H1 (cell line): ENCODE data around the gene FRMD3. TPM values are rescaled to one million over a fixed set of nuclear protein-coding genes. Genes with fewer than 3 reads are reported as not detected.

Experiments
- CTCF ChIA-PET: fragments of 300-600 bp; sonication (Branson Sonifier 250); formaldehyde crosslinking; loops from one replicate; lab custom pipeline; 2021; ENCODE audit not compliant: partially characterized antibody; lab: Charles Lee
- POLR2A ChIA-PET: fragments of 300-600 bp; sonication (Branson Sonifier 250); formaldehyde crosslinking; loops from one replicate; lab custom pipeline; 2021; ENCODE audit warnings: inconsistent platforms; ENCODE audit not compliant: partially characterized antibody; lab: Charles Lee
- DNase-seq, 2 experiments: peaks; one replicate each; pipeline versions ENCODE4 v3.0.0 to v3.0.0-alpha.2; 2010 to 2022; ENCODE audit warnings: low spot score in 2 of 2, low read depth in 1 of 2, mixed read lengths in 1 of 2
- FAIRE-seq: peaks from 2 replicates; lab custom pipeline; 2011; peaks lifted over from hg19 to GRCh38; lab: Jason Lieb, UNC
- H2AFZ ChIP-seq: 2 replicates; pipeline ENCODE4 v1.8.1; 2012; ENCODE audit warnings: low read length, inconsistent platforms
- H2AK5ac ChIP-seq: 2 replicates; pipeline ENCODE4 v1.6.1; 2013; ENCODE audit warnings: low read depth, low read length
- H2BK120ac ChIP-seq: replicated peaks from 2 replicates; pipeline ENCODE3; 2013; ENCODE audit warnings: low read depth, low read length, inconsistent platforms
- H2BK12ac ChIP-seq: 2 replicates; pipeline ENCODE4 v1.6.1; 2013; ENCODE audit warnings: low read depth, low read length
- H2BK15ac ChIP-seq: 2 replicates; pipeline ENCODE4 v1.6.1; 2013; ENCODE audit warnings: low read length
- H2BK20ac ChIP-seq: 2 replicates; pipeline ENCODE4 v1.6.1; 2013; ENCODE audit warnings: low read length
- H2BK5ac ChIP-seq: 2 replicates; pipeline ENCODE4 v1.6.1; 2013; ENCODE audit warnings: low read depth, low read length
- H3K14ac ChIP-seq: 2 replicates; pipeline ENCODE4 v1.6.1; 2013; ENCODE audit warnings: inconsistent platforms; ENCODE audit not compliant: insufficient read length
- H3K18ac ChIP-seq: 2 replicates; pipeline ENCODE4 v1.6.1; 2013; ENCODE audit warnings: low read length; ENCODE audit errors: extremely low read depth
- H3K23ac ChIP-seq: 2 replicates; pipeline ENCODE4 v1.6.1; 2013; ENCODE audit warnings: inconsistent platforms; ENCODE audit not compliant: insufficient read length
- H3K23me2 ChIP-seq: 2 replicates; pipeline ENCODE4 v1.6.1; 2013; ENCODE audit warnings: low read depth, low read length
- H3K27ac ChIP-seq: 2 replicates; pipeline ENCODE4 v1.6.1; 2011; ENCODE audit warnings: low read depth, low read length, inconsistent platforms
- H3K27me3 ChIP-seq, 4 experiments: replicated peaks in 1 of 4; 1 replicate in 1 of 4; 2 replicates in 3 of 4; pipeline versions ENCODE4 v1.6.1 to v1.8.1; 2011 to 2013; ENCODE audit warnings: low read length in 3 of 4, mild to moderate bottlenecking in 3 of 4, inconsistent platforms in 2 of 4, mixed read lengths in 2 of 4, moderate library complexity in 1 of 4; ENCODE audit not compliant: control insufficient read depth in 3 of 4, insufficient read depth in 3 of 4; ENCODE audit errors: extremely low read depth in 1 of 4
- H3K36me3 ChIP-seq, 4 experiments: 2 replicates each; pipeline versions ENCODE4 v1.6.1 to v1.8.1; 2011 to 2013; ENCODE audit warnings: mild to moderate bottlenecking in 4 of 4, low read length in 3 of 4, moderate library complexity in 2 of 4, control low read depth in 1 of 4, inconsistent platforms in 1 of 4; ENCODE audit not compliant: insufficient read depth in 4 of 4, control insufficient read depth in 2 of 4
- H3K4ac ChIP-seq: replicated peaks from 2 replicates; pipeline ENCODE3; 2013; ENCODE audit warnings: low read length, low read depth, mixed read lengths, inconsistent platforms; ENCODE audit not compliant: insufficient read length
- H3K4me1 ChIP-seq, 4 experiments: replicated peaks in 1 of 4; 1 replicate in 1 of 4; 2 replicates in 3 of 4; pipeline versions ENCODE4 v1.6.1 to v1.8.1; 2011 to 2013; ENCODE audit warnings: low read length in 3 of 4, inconsistent platforms in 2 of 4, mixed read lengths in 1 of 4; ENCODE audit not compliant: insufficient read depth in 4 of 4, control insufficient read depth in 3 of 4
- H3K4me2 ChIP-seq, 2 experiments: 2 replicates each; pipeline versions ENCODE4 v1.6.1 to v1.8.1; 2011 to 2013; ENCODE audit warnings: low read depth in 2 of 2, low read length in 2 of 2, control low read depth in 1 of 2, inconsistent platforms in 1 of 2, mild to moderate bottlenecking in 1 of 2; ENCODE audit not compliant: insufficient read depth in 1 of 2
- H3K4me3 ChIP-seq, 4 experiments: fragments of 200-600, 300-600 bp in 1 of 4; sonication (generic), shearing (Covaris generic), sonication (Bioruptor Twin) in 1 of 4; 2 replicates each; pipeline versions ENCODE4 v1.5.1 to v1.8.1; 2011 to 2016; ENCODE audit warnings: low read length in 4 of 4, low read depth in 3 of 4, control low read depth in 2 of 4, inconsistent platforms in 2 of 4, mild to moderate bottlenecking in 2 of 4, mixed read lengths in 1 of 4, moderate library complexity in 1 of 4; ENCODE audit not compliant: insufficient read depth in 2 of 4; ENCODE audit errors: extremely low read depth in 1 of 4
- H3K56ac ChIP-seq: replicated peaks from 2 replicates; pipeline ENCODE3; 2013; ENCODE audit warnings: low read depth, mild to moderate bottlenecking, mixed read lengths, low read length, inconsistent platforms; ENCODE audit not compliant: insufficient read length
- H3K79me1 ChIP-seq: 2 replicates; pipeline ENCODE4 v1.6.1; 2013; ENCODE audit warnings: low read depth, low read length, control low read depth
- H3K79me2 ChIP-seq, 2 experiments: 2 replicates each; pipeline versions ENCODE4 v1.6.1 to v1.8.1; 2012 to 2013; ENCODE audit warnings: low read length in 2 of 2, mild to moderate bottlenecking in 2 of 2, inconsistent platforms in 1 of 2; ENCODE audit not compliant: insufficient read depth in 2 of 2, control insufficient read depth in 1 of 2
- H3K9ac ChIP-seq, 4 experiments: replicated peaks in 1 of 4; 1 replicate in 1 of 4; 2 replicates in 3 of 4; pipeline versions ENCODE4 v1.6.1 to v1.8.1; 2011 to 2013; ENCODE audit warnings: low read depth in 3 of 4, low read length in 3 of 4, control low read depth in 2 of 4, mild to moderate bottlenecking in 2 of 4, moderate library complexity in 2 of 4, inconsistent platforms in 1 of 4; ENCODE audit errors: extremely low read depth in 1 of 4
- H3K9me3 ChIP-seq, 2 experiments: 2 replicates each; pipeline versions ENCODE4 v1.6.1 to v1.8.1; 2012 to 2013; ENCODE audit warnings: mild to moderate bottlenecking in 2 of 2, moderate library complexity in 2 of 2, control low read depth in 1 of 2, inconsistent platforms in 1 of 2, low read depth in 1 of 2, low read length in 1 of 2, mixed read lengths in 1 of 2; ENCODE audit not compliant: insufficient read depth in 2 of 2
- H4K20me1 ChIP-seq, 2 experiments: replicated peaks in 1 of 2; 2 replicates each; pipeline versions ENCODE3 to v1.8.1; 2011 to 2013; ENCODE audit warnings: inconsistent platforms in 2 of 2, low read length in 2 of 2, mild to moderate bottlenecking in 1 of 2; ENCODE audit not compliant: insufficient read depth in 2 of 2, control insufficient read depth in 1 of 2
- H4K5ac ChIP-seq: 2 replicates; pipeline ENCODE4 v1.6.1; 2013; ENCODE audit warnings: low read length, low read depth, mixed read lengths, inconsistent platforms; ENCODE audit not compliant: insufficient read length
- H4K8ac ChIP-seq: 2 replicates; pipeline ENCODE4 v1.8.0; 2013; ENCODE audit warnings: mild to moderate bottlenecking, moderate library complexity, low read length, inconsistent platforms; ENCODE audit not compliant: insufficient read depth; ENCODE audit errors: extremely low read depth
- H4K91ac ChIP-seq: replicated peaks from 2 replicates; pipeline ENCODE3; 2013; ENCODE audit warnings: low read length, mixed read lengths, inconsistent platforms; ENCODE audit not compliant: insufficient read length
- POLR2AphosphoS5 ChIP-seq: IDR thresholded peaks from 2 replicates; pipeline ENCODE4 v1.6.1; 2011; ENCODE audit warnings: low read depth, low read length
- SP1 ChIP-seq: IDR thresholded peaks from 2 replicates; pipeline ENCODE4 v1.6.1; 2011; ENCODE audit warnings: low read depth, low read length
- WGBS, 2 experiments: shearing (Covaris generic) in 1 of 2; methylation state at CpG; one replicate each; pipeline versions ENCODE4 v1.1.6 to v1.1.7; 2013 to 2015; ENCODE audit warnings: low lambda C conversion rate in 2 of 2, mixed read lengths in 2 of 2, inconsistent platforms in 1 of 2, low coverage in 1 of 2, missing lambda C conversion rate in 1 of 2; ENCODE audit not compliant: insufficient replicate concordance in 2 of 2, insufficient coverage in 1 of 2, insufficient read length in 1 of 2; ENCODE audit errors: extremely low coverage in 1 of 2, missing lambda C conversion rate in 1 of 2; 5-methylcytosine and 5-hydroxymethylcytosine counted together
- polyA plus RNA-seq, 7 experiments: library from polyadenylated mRNA; depleted of rRNA in 3 of 7; stranded (reverse) in 5 of 7; unstranded in 2 of 7; fragments of >200 nt in 5 of 7; fragments of 200-250 nt in 2 of 7; gene quantifications; 1 replicate in 5 of 7; 2 replicates in 1 of 7; 4 replicates in 1 of 7; pipeline versions ENCODE4 v1.2.1 to v1.2.3, GENCODE V29; 2011 to 2013; ENCODE audit warnings: missing spikeins in 2 of 7, mixed read lengths in 2 of 7
- total RNA-seq: library from RNA; stranded (reverse); fragmentation: NEBNext Ultra II Directional; extraction: Animal tissue kit (Norgen Biotek cat#: 25700); gene quantifications from 2 replicates; pipeline ENCODE4 v1.2.1, GENCODE V29; 2021
- TF ChIP-seq, protein P1 (sequence below): IDR thresholded peaks from 2 replicates; pipeline ENCODE4 v1.6.1; 2011; ENCODE audit warnings: low read length, improper control_type of control experiment

Gene FRMD3
- total and polyA plus RNA-seq, 2 of the 8 experiments (the other 6 are each of a cell fraction or from before 2014, with no cell fraction given), result 0.15 to 1.4 TPM

GRCh38 chr9:83535736-83536135, 2.5 kb downstream of the FRMD3 start:
- CTCF ChIA-PET, result interaction anchor here (0.6 to 2.1 kb wide), 7 partner anchors 9 to 404 kb away, joined by 3 to 20 read pairs (median 4); no protein-coding TSS in a partner anchor
- Histone ChIP-seq H3K27me3 (peaks cover 20 to 46% (median 37%) of the 10 kb centered on the region in 4 experiments), H3K79me2 (no peaks in the 10 kb centered on the region), H3K9ac (no peak overlapping the region), H3K27ac (no peak overlapping the region), H2BK12ac (no peak overlapping the region), H2BK5ac (no peak overlapping the region), H3K36me3 (no peaks in the 10 kb centered on the region), H2AK5ac (no peak overlapping the region), H4K20me1 (no peaks in the 10 kb centered on the region), H3K4ac (no peak overlapping the region), H3K14ac (no peak overlapping the region), H3K4me2 (peak overlapping the region in 1 of 2 experiments; percentile 34; a peak in 2 of 4 replicates), H3K4me3 (no peak overlapping the region; a peak in 1 of 8 replicates), H3K18ac (no peak overlapping the region), H2AFZ (no peak overlapping the region), H2BK20ac (no peak overlapping the region), H3K9me3 (no peaks in the 10 kb centered on the region), H2BK120ac (no peak overlapping the region), H4K8ac (no peak overlapping the region), H3K23me2 (peaks cover 19% of the 10 kb centered on the region; the same call in 1 of the 2 replicates), H3K23ac (no peak overlapping the region), H4K5ac (no peak overlapping the region), H3K79me1 (no peaks in the 10 kb centered on the region), H2BK15ac (no peak overlapping the region), H3K56ac (no peak overlapping the region), H4K91ac (no peak overlapping the region), H3K4me1 (peaks cover 0 to 10% (median 4%) of the 10 kb centered on the region in 4 experiments; a peak in 6 of 7 replicates)
- TF ChIP-seq, protein P1, sequence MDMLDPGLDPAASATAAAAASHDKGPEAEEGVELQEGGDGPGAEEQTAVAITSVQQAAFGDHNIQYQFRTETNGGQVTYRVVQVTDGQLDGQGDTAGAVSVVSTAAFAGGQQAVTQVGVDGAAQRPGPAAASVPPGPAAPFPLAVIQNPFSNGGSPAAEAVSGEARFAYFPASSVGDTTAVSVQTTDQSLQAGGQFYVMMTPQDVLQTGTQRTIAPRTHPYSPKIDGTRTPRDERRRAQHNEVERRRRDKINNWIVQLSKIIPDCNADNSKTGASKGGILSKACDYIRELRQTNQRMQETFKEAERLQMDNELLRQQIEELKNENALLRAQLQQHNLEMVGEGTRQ, result no peak
- TF ChIP-seq POLR2AphosphoS5, result no peak
- TF ChIP-seq SP1, result peak; percentile 87
- FAIRE-seq (no peak), DNase-seq (no peak)
- POLR2A ChIA-PET, result no interaction called here
- 68% methylated on average over 3 of the region's 3 CpGs; no CpG with 5 or more reads in 1 of the 2 experiments for WGBS, 2 experiments
